IMR-90 (cell line): ENCODE data around the gene ENDOV. TPM values are rescaled to one million over a fixed set of nuclear protein-coding genes. Genes with fewer than 3 reads are reported as not detected.

Experiments used
- ATAC-seq: fragments of 200-7000 bp; cut with Tn5 transposase; 2 replicates; pipeline ENCODE4 v1.9.1; 2020; ENCODE audit warnings: low read depth, mild to moderate bottlenecking, moderate library complexity
- BruUV-seq: library from RNA; stranded (reverse); fragments of 400-500 nt; replicated peaks from 2 replicates; lab custom pipeline; 2021; lab: Mats Ljungman, UMichigan
- CTCF ChIA-PET: fragments of 300-600 bp; formaldehyde crosslinking; extraction: SDS; loops from one replicate; lab custom pipeline; 2021; ENCODE audit warnings: antibody characterized with exemption; lab: Yijun Ruan, JAX
- POLR2A ChIA-PET: fragments of 300-600 bp; sonication (Branson Sonifier 250); formaldehyde crosslinking; loops from one replicate; lab custom pipeline; 2022; ENCODE audit warnings: antibody characterized with exemption; ENCODE audit not compliant: unreplicated experiment; lab: Charles Lee
- DNase-seq: peaks from one replicate; pipeline ENCODE4 v3.0.0; 2013
- H2AFZ ChIP-seq: replicated peaks from 2 replicates; pipeline ENCODE3; 2013; ENCODE audit warnings: low read length, mild to moderate bottlenecking; ENCODE audit not compliant: poor library complexity
- H2AK5ac ChIP-seq: 2 replicates; pipeline ENCODE4 v1.6.1; 2013; ENCODE audit warnings: low read depth, low read length, inconsistent platforms
- H2AK9ac ChIP-seq: replicated peaks from 2 replicates; pipeline ENCODE3; 2013; ENCODE audit warnings: mild to moderate bottlenecking, low read depth, low read length, moderate library complexity; ENCODE audit not compliant: poor library complexity
- H2BK120ac ChIP-seq: 2 replicates; pipeline ENCODE4 v1.6.1; 2013; ENCODE audit warnings: low read depth, low read length, inconsistent platforms
- H2BK15ac ChIP-seq: 3 replicates; pipeline ENCODE4 v1.6.1; 2013; ENCODE audit warnings: low read depth, low read length, inconsistent platforms
- H2BK20ac ChIP-seq: 2 replicates; pipeline ENCODE4 v1.6.1; 2013; ENCODE audit warnings: low read depth, mild to moderate bottlenecking, inconsistent platforms, low read length, moderate library complexity
- H2BK5ac ChIP-seq: 2 replicates; pipeline ENCODE4 v1.6.1; 2013; ENCODE audit warnings: mild to moderate bottlenecking, low read depth, low read length, inconsistent platforms; ENCODE audit not compliant: poor library complexity, severe bottlenecking
- H3K14ac ChIP-seq: replicated peaks from 2 replicates; pipeline ENCODE4 v1.6.1; 2013; ENCODE audit warnings: low read depth, low read length, inconsistent platforms
- H3K18ac ChIP-seq: 2 replicates; pipeline ENCODE4 v1.6.1; 2013; ENCODE audit warnings: low read depth, low read length, control low read depth
- H3K23ac ChIP-seq: 2 replicates; pipeline ENCODE4 v1.6.1; 2013; ENCODE audit warnings: low read depth, low read length, inconsistent platforms
- H3K27ac ChIP-seq: 2 replicates; pipeline ENCODE4 v1.5.1; 2013; ENCODE audit warnings: mild to moderate bottlenecking, control low read depth, low read length; ENCODE audit not compliant: insufficient read depth
- H3K27me3 ChIP-seq: 2 replicates; pipeline ENCODE4 v1.6.1; 2013; ENCODE audit warnings: low read length; ENCODE audit not compliant: control insufficient read depth, insufficient read depth
- H3K36me3 ChIP-seq: 2 replicates; pipeline ENCODE4 v1.6.1; 2013; ENCODE audit warnings: low read length, mixed read lengths; ENCODE audit not compliant: control insufficient read depth, insufficient read depth
- H3K4ac ChIP-seq: 2 replicates; pipeline ENCODE4 v1.6.1; 2013; ENCODE audit warnings: low read depth, low read length, inconsistent platforms
- H3K4me1 ChIP-seq: 2 replicates; pipeline ENCODE4 v1.6.1; 2013; ENCODE audit warnings: low read length, mixed read lengths; ENCODE audit not compliant: control insufficient read depth, insufficient read depth
- H3K4me2 ChIP-seq: 2 replicates; pipeline ENCODE4 v1.6.1; 2013; ENCODE audit warnings: low read depth, mild to moderate bottlenecking, control low read depth, low read length, moderate library complexity
- H3K4me3 ChIP-seq: 2 replicates; pipeline ENCODE4 v1.5.1; 2013; ENCODE audit warnings: low read depth, mild to moderate bottlenecking, control low read depth, low read length, moderate library complexity; ENCODE audit not compliant: insufficient read depth
- H3K56ac ChIP-seq: 2 replicates; pipeline ENCODE4 v1.6.1; 2013; ENCODE audit warnings: low read length, inconsistent platforms; ENCODE audit not compliant: insufficient read depth; ENCODE audit errors: extremely low read depth
- H3K79me1 ChIP-seq, 2 experiments: 2 replicates each; pipeline ENCODE4 v1.6.1; 2013; ENCODE audit warnings: low read length in 2 of 2, inconsistent platforms in 1 of 2, low read depth in 1 of 2
- H3K9ac ChIP-seq: 2 replicates; pipeline ENCODE4 v1.6.1; 2013; ENCODE audit warnings: low read depth, low read length, control low read depth
- H3K9me1 ChIP-seq: 2 replicates; pipeline ENCODE4 v1.6.1; 2013; ENCODE audit warnings: low read length, inconsistent platforms; ENCODE audit not compliant: insufficient read depth
- H3K9me3 ChIP-seq: 2 replicates; pipeline ENCODE4 v1.6.1; 2013; ENCODE audit warnings: low read length; ENCODE audit not compliant: control insufficient read depth, insufficient read depth
- H4K20me1 ChIP-seq: 2 replicates; pipeline ENCODE4 v1.6.1; 2013; ENCODE audit warnings: low read length, inconsistent platforms; ENCODE audit not compliant: insufficient read depth
- H4K5ac ChIP-seq: 2 replicates; pipeline ENCODE4 v1.6.1; 2013; ENCODE audit warnings: mild to moderate bottlenecking, low read depth, low read length, control low read depth
- H4K8ac ChIP-seq, 2 experiments: 2 replicates each; pipeline ENCODE4 v1.6.1; 2013; ENCODE audit warnings: low read depth in 2 of 2, low read length in 2 of 2, control low read depth in 1 of 2, inconsistent platforms in 1 of 2
- H4K91ac ChIP-seq: 2 replicates; pipeline ENCODE4 v1.6.1; 2013; ENCODE audit warnings: low read depth, low read length, inconsistent platforms; ENCODE audit not compliant: insufficient read depth
- BHLHE40 ChIP-seq: fragments of 150-350 bp; IDR thresholded peaks from 2 replicates; pipeline ENCODE4 v1.6.1; 2016; ENCODE audit warnings: mild to moderate bottlenecking, low read depth, low read length
- CEBPB ChIP-seq: IDR thresholded peaks from 2 replicates; pipeline ENCODE4 v1.6.1; 2012; ENCODE audit warnings: low read depth, low read length, improper control_type of control experiment
- CHD1 ChIP-seq: IDR thresholded peaks from 2 replicates; pipeline ENCODE4 v1.6.1; 2012; ENCODE audit warnings: low read depth, low read length, improper control_type of control experiment
- MAFK ChIP-seq: IDR thresholded peaks from 2 replicates; pipeline ENCODE4 v1.6.1; 2012; ENCODE audit warnings: low read depth, low read length, improper control_type of control experiment
- MAZ ChIP-seq: IDR thresholded peaks from 2 replicates; pipeline ENCODE4 v1.6.1; 2012; ENCODE audit warnings: low read depth, mild to moderate bottlenecking, low read length, improper control_type of control experiment, moderate library complexity, borderline replicate concordance
- NFE2L2 ChIP-seq: fragments of 150-350 bp; IDR thresholded peaks from 2 replicates; pipeline ENCODE4 v1.6.1; 2016; ENCODE audit warnings: low read depth, mild to moderate bottlenecking, low read length
- POLR2A ChIP-seq: IDR thresholded peaks from 2 replicates; pipeline ENCODE4 v1.6.1; 2012; ENCODE audit warnings: mild to moderate bottlenecking, low read depth, low read length
- RCOR1 ChIP-seq: IDR thresholded peaks from 2 replicates; pipeline ENCODE4 v1.6.1; 2012; ENCODE audit warnings: mild to moderate bottlenecking, low read length, improper control_type of control experiment; ENCODE audit not compliant: insufficient replicate concordance
- RFX5 ChIP-seq: IDR thresholded peaks from 2 replicates; pipeline ENCODE4 v1.8.0; 2012; ENCODE audit warnings: low read depth, mild to moderate bottlenecking, low read length, moderate library complexity
- SMC3 ChIP-seq: fragments of 150-350 bp; IDR thresholded peaks from 2 replicates; pipeline ENCODE4 v1.6.1; 2016; ENCODE audit warnings: low read depth, mild to moderate bottlenecking, antibody characterized with exemption, low read length, moderate library complexity
- WGBS, 2 experiments: methylation state at CpG; one replicate each; pipeline versions ENCODE4 v1.1.5 to v1.1.7; 2013; ENCODE audit warnings: missing lambda C conversion rate in 2 of 2; ENCODE audit not compliant: insufficient read length in 1 of 2; ENCODE audit errors: extremely low coverage in 2 of 2; 5-methylcytosine and 5-hydroxymethylcytosine counted together
- dilution Hi-C: fragments of 300-500 bp; cut with HindIII; formaldehyde crosslinking; loops from one replicate; pipeline ENCODE4 v1.14.3; 2018; ENCODE audit warnings: low sequenced_read_pairs; ENCODE audit not compliant: unreplicated experiment
- in situ Hi-C: fragments of 300-500 bp; cut with MboI; formaldehyde crosslinking; loops from 3 replicates; pipeline ENCODE4 v1.14.3; 2019; ENCODE audit warnings: low sequenced_read_pairs, inconsistent platforms, mixed read lengths
- intact Hi-C: fragments of 100-400 bp; cut with micrococcal nuclease; formaldehyde crosslinking; loops from 2 replicates; pipeline ENCODE4 v1.10.0; 2022
- polyA plus RNA-seq, 3 experiments: library from polyadenylated mRNA; depleted of rRNA; stranded (reverse); fragments of >200 nt; gene quantifications; 2 replicates each; pipeline ENCODE4 v1.2.3, GENCODE V29; 2012; ENCODE audit warnings: low replicate concordance in 1 of 3
- total RNA-seq: library from RNA; depleted of rRNA; stranded (reverse); fragments of >200 nt; gene quantifications from 2 replicates; pipeline ENCODE4 v1.2.3, GENCODE V29; 2012
- TF ChIP-seq, protein P1 (sequence below): fragments of 150-350 bp; IDR thresholded peaks from 2 replicates; pipeline ENCODE4 v1.6.1; 2017; ENCODE audit warnings: mild to moderate bottlenecking, antibody characterized with exemption, low read length, low read depth
- TF ChIP-seq, protein P2 (sequence below): conservative IDR thresholded peaks from 2 replicates; pipeline ENCODE4 v1.5.1; 2012; ENCODE audit warnings: mild to moderate bottlenecking, low read depth, low read length, improper control_type of control experiment

ENDOV gene
- total and polyA plus RNA-seq, 2 of the 4 experiments (the other 2 are of a cell fraction), result 15.1 to 30.3 TPM

DNA sequence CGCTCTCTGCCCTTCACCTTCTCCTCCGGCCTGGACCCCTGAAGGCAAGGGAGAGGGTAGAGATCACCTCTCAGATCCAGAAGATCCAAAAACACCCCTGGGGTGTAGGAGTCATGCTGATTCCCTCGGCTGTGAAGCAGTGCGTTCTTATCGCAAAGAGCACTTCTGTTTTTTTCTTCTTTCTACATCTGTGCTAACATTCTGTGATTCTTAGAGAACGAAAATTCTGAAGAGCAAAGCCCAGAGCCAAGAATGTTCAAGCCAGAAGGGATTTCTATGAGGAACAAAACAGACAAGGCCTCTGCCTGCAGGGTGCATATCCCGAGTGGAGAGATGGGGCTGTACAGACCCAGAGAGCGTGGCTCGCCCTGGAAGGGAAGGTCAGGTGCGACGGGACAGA lies 44.3 kb downstream of the ENDOV start:
- Histone ChIP-seq H3K14ac (no peak overlapping the region), H2AK9ac (no peak overlapping the region), H4K8ac (no peak overlapping the region), H4K5ac (no peak overlapping the region), H3K23ac (no peak overlapping the region), H3K36me3 (no peaks in the 10 kb centered on the region), H2BK5ac (no peak overlapping the region), H2BK20ac (no peak overlapping the region), H3K9me3 (no peaks in the 10 kb centered on the region), H3K4ac (no peak overlapping the region), H2BK120ac (no peak overlapping the region), H4K91ac (no peak overlapping the region), H2AFZ (no peak overlapping the region), H4K20me1 (no peaks in the 10 kb centered on the region; the same call in 1 of the 2 replicates), H3K27me3 (peaks cover 23% of the 10 kb centered on the region; the same call in 1 of the 2 replicates), H3K27ac (no peak overlapping the region), H3K18ac (no peak overlapping the region), H3K9me1 (peaks cover 10% of the 10 kb centered on the region), H3K4me1 (no peaks in the 10 kb centered on the region; the same call in 1 of the 2 replicates), H3K79me1 (peaks cover 2 to 10% of the 10 kb centered on the region in 2 experiments; a peak in 3 of 4 replicates), H3K9ac (no peak overlapping the region), H2AK5ac (no peak overlapping the region), H3K56ac (no peak overlapping the region), H2BK15ac (no peak overlapping the region), H3K4me2 (no peak overlapping the region), H3K4me3 (no peak overlapping the region)
- CTCF ChIA-PET, result no interaction called here
- in situ Hi-C loops, result no loop called here
- no TSS peak for BruUV-seq
- intact Hi-C loops, result no loop called here
- dilution Hi-C loops, result no loop called here
- TF ChIP-seq SMC3, result no peak
- TF ChIP-seq CEBPB, result no peak
- no peak for TF ChIP-seq POLR2A
- TF ChIP-seq NFE2L2, result no peak
- no peak for TF ChIP-seq MAZ
- no peak for TF ChIP-seq CHD1
- TF ChIP-seq RCOR1, result no peak
- TF ChIP-seq BHLHE40, result no peak
- TF ChIP-seq, protein P1, sequence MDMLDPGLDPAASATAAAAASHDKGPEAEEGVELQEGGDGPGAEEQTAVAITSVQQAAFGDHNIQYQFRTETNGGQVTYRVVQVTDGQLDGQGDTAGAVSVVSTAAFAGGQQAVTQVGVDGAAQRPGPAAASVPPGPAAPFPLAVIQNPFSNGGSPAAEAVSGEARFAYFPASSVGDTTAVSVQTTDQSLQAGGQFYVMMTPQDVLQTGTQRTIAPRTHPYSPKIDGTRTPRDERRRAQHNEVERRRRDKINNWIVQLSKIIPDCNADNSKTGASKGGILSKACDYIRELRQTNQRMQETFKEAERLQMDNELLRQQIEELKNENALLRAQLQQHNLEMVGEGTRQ, result no peak
- TF ChIP-seq MAFK, result no peak
- TF ChIP-seq RFX5, result no peak
- TF ChIP-seq, protein P2, sequence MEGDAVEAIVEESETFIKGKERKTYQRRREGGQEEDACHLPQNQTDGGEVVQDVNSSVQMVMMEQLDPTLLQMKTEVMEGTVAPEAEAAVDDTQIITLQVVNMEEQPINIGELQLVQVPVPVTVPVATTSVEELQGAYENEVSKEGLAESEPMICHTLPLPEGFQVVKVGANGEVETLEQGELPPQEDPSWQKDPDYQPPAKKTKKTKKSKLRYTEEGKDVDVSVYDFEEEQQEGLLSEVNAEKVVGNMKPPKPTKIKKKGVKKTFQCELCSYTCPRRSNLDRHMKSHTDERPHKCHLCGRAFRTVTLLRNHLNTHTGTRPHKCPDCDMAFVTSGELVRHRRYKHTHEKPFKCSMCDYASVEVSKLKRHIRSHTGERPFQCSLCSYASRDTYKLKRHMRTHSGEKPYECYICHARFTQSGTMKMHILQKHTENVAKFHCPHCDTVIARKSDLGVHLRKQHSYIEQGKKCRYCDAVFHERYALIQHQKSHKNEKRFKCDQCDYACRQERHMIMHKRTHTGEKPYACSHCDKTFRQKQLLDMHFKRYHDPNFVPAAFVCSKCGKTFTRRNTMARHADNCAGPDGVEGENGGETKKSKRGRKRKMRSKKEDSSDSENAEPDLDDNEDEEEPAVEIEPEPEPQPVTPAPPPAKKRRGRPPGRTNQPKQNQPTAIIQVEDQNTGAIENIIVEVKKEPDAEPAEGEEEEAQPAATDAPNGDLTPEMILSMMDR, result no peak
- ATAC-seq (no peak), DNase-seq (no peak)
- WGBS, 2 experiments, result no CpG with 5 or more reads among the region's 11 CpGs
- POLR2A ChIA-PET, result no interaction called here
